Subcutaneous adipose tissue (tissue), 4 donors: ENCODE results near the gene GNAO1. TPM values are rescaled to one million over a fixed set of nuclear protein-coding genes. Genes with fewer than 3 reads are reported as not detected.

ENCODE experiments used
- total RNA-seq, 4 donors: library from RNA; depleted of rRNA; stranded (reverse); fragments of >200 nt; gene quantifications; one replicate each; pipeline ENCODE4 v1.1.0, GENCODE V29; 2016
- TF ChIP-seq, protein P1 (sequence below): fragments of 450-650 bp; IDR thresholded peaks from one replicate; pipeline ENCODE4 v1.5.1; 2016; ENCODE audit warnings: low read depth, mild to moderate bottlenecking, control low read depth, antibody characterized with exemption, moderate library complexity

GNAO1 gene
- total RNA-seq, 4 donors from 2014 or later: 0.44 to 1.6 (median 0.63) TPM

- TF ChIP-seq, protein P1, sequence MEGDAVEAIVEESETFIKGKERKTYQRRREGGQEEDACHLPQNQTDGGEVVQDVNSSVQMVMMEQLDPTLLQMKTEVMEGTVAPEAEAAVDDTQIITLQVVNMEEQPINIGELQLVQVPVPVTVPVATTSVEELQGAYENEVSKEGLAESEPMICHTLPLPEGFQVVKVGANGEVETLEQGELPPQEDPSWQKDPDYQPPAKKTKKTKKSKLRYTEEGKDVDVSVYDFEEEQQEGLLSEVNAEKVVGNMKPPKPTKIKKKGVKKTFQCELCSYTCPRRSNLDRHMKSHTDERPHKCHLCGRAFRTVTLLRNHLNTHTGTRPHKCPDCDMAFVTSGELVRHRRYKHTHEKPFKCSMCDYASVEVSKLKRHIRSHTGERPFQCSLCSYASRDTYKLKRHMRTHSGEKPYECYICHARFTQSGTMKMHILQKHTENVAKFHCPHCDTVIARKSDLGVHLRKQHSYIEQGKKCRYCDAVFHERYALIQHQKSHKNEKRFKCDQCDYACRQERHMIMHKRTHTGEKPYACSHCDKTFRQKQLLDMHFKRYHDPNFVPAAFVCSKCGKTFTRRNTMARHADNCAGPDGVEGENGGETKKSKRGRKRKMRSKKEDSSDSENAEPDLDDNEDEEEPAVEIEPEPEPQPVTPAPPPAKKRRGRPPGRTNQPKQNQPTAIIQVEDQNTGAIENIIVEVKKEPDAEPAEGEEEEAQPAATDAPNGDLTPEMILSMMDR: no peak
Measured at GRCh38 chr16:56373003-56373402, 181.7 kb downstream of the GNAO1 start.

- TF ChIP-seq, protein P1: no peak
Measured at GRCh38 chr16:56382459-56382858, 191.2 kb downstream of the GNAO1 start.

DNA sequence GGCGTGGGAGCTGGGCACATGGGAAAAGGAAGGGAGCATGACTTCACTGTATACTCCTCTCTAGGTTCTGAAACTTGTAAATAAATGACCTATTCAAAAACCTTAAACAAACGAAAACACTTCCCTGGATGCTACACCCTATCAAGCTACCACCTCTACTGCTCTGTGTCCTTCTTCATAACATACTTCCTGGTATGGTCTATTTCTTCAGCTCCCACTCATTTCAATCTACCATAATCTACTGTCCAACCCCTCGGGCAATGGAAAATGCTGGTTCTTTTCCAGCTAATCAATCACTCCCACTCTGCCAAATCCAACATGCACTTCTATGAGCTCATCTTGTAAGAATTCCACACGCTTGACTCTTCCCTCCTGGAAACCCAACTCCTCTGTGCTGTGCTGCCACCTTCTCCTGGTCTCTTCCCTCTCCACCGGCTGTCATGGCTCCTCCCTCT lies 191.6 kb downstream of the GNAO1 start:
- TF ChIP-seq, protein P1: no peak

GRCh38 chr16:56384074-56384721 lies 192.9 kb downstream of the GNAO1 start:
- TF ChIP-seq, protein P1: no peak

DNA sequence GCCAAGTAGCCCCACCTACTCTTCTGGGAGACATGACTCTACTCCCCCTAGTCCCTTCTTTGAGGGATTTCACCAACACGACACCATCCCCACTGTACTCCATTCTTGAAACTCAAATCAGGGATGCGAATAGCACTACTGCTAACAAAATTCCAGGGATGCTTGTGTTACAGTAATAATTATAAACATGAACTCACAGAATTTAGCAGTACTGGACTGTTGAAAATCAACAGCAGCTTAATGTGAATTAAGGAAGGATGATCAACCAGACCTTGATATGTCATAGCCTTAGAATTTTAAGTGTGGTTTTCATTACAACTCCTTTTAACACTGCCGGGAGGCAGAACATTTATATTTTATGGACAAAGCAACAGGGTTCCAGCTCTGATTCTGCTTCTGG lies 196.1 kb downstream of the GNAO1 start:
- TF ChIP-seq, protein P1: no peak

- TF ChIP-seq, protein P1: no peak
Measured at GRCh38 chr16:56388209-56388608, 196.9 kb downstream of the GNAO1 start.

- TF ChIP-seq, protein P1: no peak
Measured at GRCh38 chr16:56389554-56389953, 198.3 kb downstream of the GNAO1 start.
